ENCODE measurements around the gene PFDN2.

The PFDN2 gene

DNA sequence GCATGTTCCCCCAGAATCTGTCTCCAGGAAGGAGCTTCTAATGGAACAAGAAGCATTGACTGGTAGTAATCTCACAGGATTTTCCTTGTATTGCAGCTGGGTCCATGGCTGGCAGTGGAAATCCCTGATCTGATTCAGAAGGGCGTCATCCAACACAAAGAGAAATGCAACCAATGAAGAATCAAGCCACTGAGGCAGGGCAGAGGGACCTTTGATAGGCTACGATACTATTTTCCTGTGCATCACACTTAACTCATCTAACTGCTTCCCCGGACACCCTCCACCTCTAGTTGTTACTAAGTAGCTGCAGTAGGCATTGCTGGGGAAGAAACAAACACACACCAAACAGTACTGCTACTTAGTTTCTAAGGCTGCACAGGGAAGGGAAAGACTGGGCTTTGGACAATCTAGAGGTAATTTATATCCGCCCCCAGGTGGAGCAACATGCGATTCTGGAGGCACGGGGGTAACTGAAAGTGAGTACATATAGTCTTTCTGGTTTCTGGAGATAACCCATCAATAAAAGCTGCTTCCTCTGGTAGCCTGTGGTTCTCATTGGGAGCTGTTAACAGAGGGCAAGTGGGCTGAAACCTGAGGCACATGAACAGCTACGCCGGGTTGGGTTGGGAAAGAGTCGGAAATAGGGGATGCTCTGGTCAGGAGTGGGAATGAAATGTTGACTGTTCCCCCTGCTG is 40.6 kb upstream of the PFDN2 start:
- no peak overlapping the region for H3K4me3 ChIP-seq (ENCODE audit: low read depth, low read length)
- H3K27ac ChIP-seq (ENCODE audit: extremely low read depth, low read depth, low read length): no peak overlapping the region
- ChIA-PET CTCF (interaction anchor here (0.5 to 1.2 kb wide), 6 partner anchors 20 to 1473 kb away, joined by 3 to 9 read pairs (median 3); no protein-coding TSS in a partner anchor), POLR2A (interaction anchor here (0.8 to 1.6 kb wide), 4 partner anchors 8 to 156 kb away, joined by 3 to 7 read pairs (median 5); partner anchors contain the start of genes DEDD, F11R, PPOX and SDHC)
- peaks cover 5 to 63% of the 10 kb centered on the region in 2 experiments; a peak in 2 of 3 replicates for H3K36me3 ChIP-seq (ENCODE audit: control insufficient read depth in 2 of 2, insufficient read depth in 1 of 2, low read length in 2 of 2)
- H3K4me1 ChIP-seq (ENCODE audit: control insufficient read depth, insufficient read depth, low read length): 0 out of 2 replicates have a peak, but pooled peaks cover 4% of the 10 kb centered on the region
- peak; percentile 54; the same call in 1 of the 2 replicates for TF ChIP-seq PRDM10 (tag by site-specific recombination; IDR thresholded peaks at IDR 0.05)
- TF ChIP-seq, protein P1, sequence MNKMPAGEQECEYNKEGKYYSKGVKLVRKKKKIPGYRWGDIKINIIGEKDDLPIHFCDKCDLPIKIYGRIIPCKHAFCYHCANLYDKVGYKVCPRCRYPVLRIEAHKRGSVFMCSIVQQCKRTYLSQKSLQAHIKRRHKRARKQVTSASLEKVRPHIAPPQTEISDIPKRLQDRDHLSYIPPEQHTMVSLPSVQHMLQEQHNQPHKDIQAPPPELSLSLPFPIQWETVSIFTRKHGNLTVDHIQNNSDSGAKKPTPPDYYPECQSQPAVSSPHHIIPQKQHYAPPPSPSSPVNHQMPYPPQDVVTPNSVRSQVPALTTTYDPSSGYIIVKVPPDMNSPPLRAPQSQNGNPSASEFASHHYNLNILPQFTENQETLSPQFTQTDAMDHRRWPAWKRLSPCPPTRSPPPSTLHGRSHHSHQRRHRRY (tag by site-specific recombination; IDR thresholded peaks at IDR 0.05): no peak
- no peaks in the 10 kb centered on the region for H3K9me3 ChIP-seq (ENCODE audit: control insufficient read depth, insufficient read depth, low read depth, low read length)

- H3K27ac ChIP-seq (ENCODE audit: extremely low read depth, low read depth, low read length): no peak overlapping the region
- peaks cover 5 to 57% of the 10 kb centered on the region in 2 experiments; a peak in 2 of 3 replicates for H3K36me3 ChIP-seq (ENCODE audit: control insufficient read depth in 2 of 2, insufficient read depth in 1 of 2, low read length in 2 of 2)
- ChIA-PET CTCF (interaction anchor here (0.5 to 1.2 kb wide), 6 partner anchors 8 to 1473 kb away, joined by 3 to 9 read pairs (median 3); partner anchors contain the start of gene PPOX), POLR2A (interaction anchor here (1.3 to 1.6 kb wide), 2 partner anchors 8 to 25 kb away, joined by 7 read pairs; partner anchors contain the start of genes DEDD and PPOX)
- H3K4me3 ChIP-seq (ENCODE audit: low read depth, low read length): no peak overlapping the region
- H3K9me3 ChIP-seq (ENCODE audit: control insufficient read depth, insufficient read depth, low read depth, low read length): no peaks in the 10 kb centered on the region
- 0 out of 2 replicates have a peak, but pooled peaks cover 4% of the 10 kb centered on the region for H3K4me1 ChIP-seq (ENCODE audit: control insufficient read depth, insufficient read depth, low read length)
- TF ChIP-seq CTCF (tag by site-specific recombination; IDR thresholded peaks at IDR 0.05): 0 out of 2 replicates have a peak, but pooled peaks have one; percentile 11
- no peak for TF ChIP-seq ZNF777 (tag by site-specific recombination; IDR thresholded peaks at IDR 0.05; ENCODE audit: borderline replicate concordance)
- TF ChIP-seq ZNF19 (tag by site-specific recombination; IDR thresholded peaks at IDR 0.05; ENCODE audit: low read depth): no peak
- no peak for TF ChIP-seq OVOL3 (tag by site-specific recombination; IDR thresholded peaks at IDR 0.05)
- TF ChIP-seq ZNF174 (tag by site-specific recombination; IDR thresholded peaks at IDR 0.05): no peak
- TF ChIP-seq MZF1 (tag by site-specific recombination; IDR thresholded peaks at IDR 0.05; ENCODE audit: borderline replicate concordance): no peak
- TF ChIP-seq ZBTB17 (tag by site-specific recombination; IDR thresholded peaks at IDR 0.05): no peak
- peak; percentile 28; the same call in 1 of the 2 replicates for TF ChIP-seq PRDM10 (tag by site-specific recombination; IDR thresholded peaks at IDR 0.05)
- TF ChIP-seq ZNF701 (tag by site-specific recombination; IDR thresholded peaks at IDR 0.05): no peak
- TF ChIP-seq ZNF654 (tag by site-specific recombination; IDR thresholded peaks at IDR 0.05; ENCODE audit: low read depth): 0 out of 2 replicates have a peak, but pooled peaks have one; percentile 4
- no peak for TF ChIP-seq ZNF610 (tag by site-specific recombination; IDR thresholded peaks at IDR 0.05; ENCODE audit: borderline replicate concordance)
- TF ChIP-seq YY2 (tag by site-specific recombination; IDR thresholded peaks at IDR 0.05): no peak
- no peak for TF ChIP-seq PRDM1 (tag by site-specific recombination; IDR thresholded peaks at IDR 0.05)
- TF ChIP-seq, protein P2, sequence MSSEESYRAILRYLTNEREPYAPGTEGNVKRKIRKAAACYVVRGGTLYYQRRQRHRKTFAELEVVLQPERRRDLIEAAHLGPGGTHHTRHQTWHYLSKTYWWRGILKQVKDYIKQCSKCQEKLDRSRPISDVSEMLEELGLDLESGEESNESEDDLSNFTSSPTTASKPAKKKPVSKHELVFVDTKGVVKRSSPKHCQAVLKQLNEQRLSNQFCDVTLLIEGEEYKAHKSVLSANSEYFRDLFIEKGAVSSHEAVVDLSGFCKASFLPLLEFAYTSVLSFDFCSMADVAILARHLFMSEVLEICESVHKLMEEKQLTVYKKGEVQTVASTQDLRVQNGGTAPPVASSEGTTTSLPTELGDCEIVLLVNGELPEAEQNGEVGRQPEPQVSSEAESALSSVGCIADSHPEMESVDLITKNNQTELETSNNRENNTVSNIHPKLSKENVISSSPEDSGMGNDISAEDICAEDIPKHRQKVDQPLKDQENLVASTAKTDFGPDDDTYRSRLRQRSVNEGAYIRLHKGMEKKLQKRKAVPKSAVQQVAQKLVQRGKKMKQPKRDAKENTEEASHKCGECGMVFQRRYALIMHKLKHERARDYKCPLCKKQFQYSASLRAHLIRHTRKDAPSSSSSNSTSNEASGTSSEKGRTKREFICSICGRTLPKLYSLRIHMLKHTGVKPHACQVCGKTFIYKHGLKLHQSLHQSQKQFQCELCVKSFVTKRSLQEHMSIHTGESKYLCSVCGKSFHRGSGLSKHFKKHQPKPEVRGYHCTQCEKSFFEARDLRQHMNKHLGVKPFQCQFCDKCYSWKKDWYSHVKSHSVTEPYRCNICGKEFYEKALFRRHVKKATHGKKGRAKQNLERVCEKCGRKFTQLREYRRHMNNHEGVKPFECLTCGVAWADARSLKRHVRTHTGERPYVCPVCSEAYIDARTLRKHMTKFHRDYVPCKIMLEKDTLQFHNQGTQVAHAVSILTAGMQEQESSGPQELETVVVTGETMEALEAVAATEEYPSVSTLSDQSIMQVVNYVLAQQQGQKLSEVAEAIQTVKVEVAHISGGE (tag by site-specific recombination; conservative IDR thresholded peaks at IDR 0.05; ENCODE audit: low read depth): no peak
- TF ChIP-seq SP2 (tag by site-specific recombination; IDR thresholded peaks at IDR 0.05): no peak
- no peak for TF ChIP-seq ZNF37A (tag by site-specific recombination; IDR thresholded peaks at IDR 0.05)
- no peak for TF ChIP-seq ZNF426 (tag by site-specific recombination; IDR thresholded peaks at IDR 0.05)
Measured at GRCh38 chr1:161157867-161158266, 40.0 kb upstream of the PFDN2 start.

Data from HEK293 (cell line).